Measurements from ENCODE around the gene CRIP2. TPM values are rescaled to one million over a fixed set of nuclear protein-coding genes. Genes with fewer than 3 reads are reported as not detected.

Gene CRIP2
- total and polyA plus RNA-seq, 2 of the 4 experiments (the other 2 are of a cell fraction), result 18.1 to 123 TPM

DNA sequence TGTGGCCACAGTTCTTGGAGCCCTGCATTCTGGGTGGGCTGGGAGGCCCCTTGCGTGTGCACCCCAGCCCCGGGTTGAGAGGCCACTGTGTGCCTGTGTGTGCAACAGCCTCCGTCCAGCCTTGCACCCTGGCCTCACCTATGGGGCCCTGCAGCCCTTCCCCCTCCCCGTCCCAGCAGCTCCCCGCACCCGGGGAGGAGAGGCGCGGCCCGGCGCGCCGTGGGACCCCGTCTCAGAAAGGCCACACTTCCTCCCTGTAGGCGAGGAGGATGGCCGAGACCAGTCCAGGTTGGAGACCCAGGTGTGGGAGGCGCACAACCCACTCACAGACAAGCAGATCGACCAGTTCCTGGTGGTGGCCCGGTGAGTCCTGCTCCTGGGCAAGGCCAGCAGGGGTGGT is 16.6 kb upstream of the CRIP2 start:
- H3K4ac ChIP-seq (ENCODE audit: low read depth, low read length), result no peak overlapping the region
- 100% methylated on average over 1 of the region's 18 CpGs; no CpG with 5 or more reads in 1 of the 2 experiments for WGBS, 2 experiments (ENCODE audit: extremely low coverage in 2 of 2, insufficient read length in 1 of 2)
- ATAC-seq (ENCODE audit: low read depth), result no peak

More for the DNA sequence above, 16.6 kb upstream of the CRIP2 start:
- intact Hi-C loops (cut with micrococcal nuclease), result no loop called here
- no peak overlapping the region for H2AK5ac ChIP-seq (ENCODE audit: low read depth, low read length)
- H4K20me1 ChIP-seq (ENCODE audit: insufficient read depth, low read length), result no peaks in the 10 kb centered on the region; the same call in 1 of the 2 replicates
- H3K23ac ChIP-seq (ENCODE audit: low read depth, low read length), result no peak overlapping the region
- H3K4me1 ChIP-seq (ENCODE audit: control insufficient read depth, insufficient read depth, low read length), result no peaks in the 10 kb centered on the region
- H4K91ac ChIP-seq (ENCODE audit: insufficient read depth, low read depth, low read length), result no peak overlapping the region
- no peak overlapping the region for H4K8ac ChIP-seq (ENCODE audit: low read depth in 2 of 2, low read length in 2 of 2)
- dilution Hi-C loops (cut with HindIII; ENCODE audit: low sequenced_read_pairs, unreplicated experiment), result no loop called here
- no peak overlapping the region for H2BK5ac ChIP-seq (ENCODE audit: low read depth, low read length, poor library complexity, severe bottlenecking)
- no peak overlapping the region for H3K4me3 ChIP-seq (ENCODE audit: insufficient read depth, low read depth, low read length)
- no peak overlapping the region for H2AFZ ChIP-seq (replicated peaks; ENCODE audit: low read length, poor library complexity)
- H4K5ac ChIP-seq (ENCODE audit: low read depth, low read length), result no peak overlapping the region
- no peaks in the 10 kb centered on the region for H3K9me3 ChIP-seq (ENCODE audit: control insufficient read depth, insufficient read depth, low read length)
- H3K18ac ChIP-seq (ENCODE audit: low read depth, low read length), result no peak overlapping the region
- 0 out of 4 replicates have a peak, but pooled peaks cover 0 to 5% of the 10 kb centered on the region in 2 experiments for H3K79me1 ChIP-seq (ENCODE audit: low read depth in 1 of 2, low read length in 2 of 2)
- H3K9ac ChIP-seq (ENCODE audit: low read depth, low read length), result no peak overlapping the region
- no peaks in the 10 kb centered on the region for H3K27me3 ChIP-seq (ENCODE audit: control insufficient read depth, insufficient read depth, low read length)
- no peak overlapping the region for H2BK20ac ChIP-seq (ENCODE audit: low read depth, low read length)
- H3K14ac ChIP-seq (replicated peaks; ENCODE audit: low read depth, low read length), result no peak overlapping the region
- in situ Hi-C loops (cut with MboI; ENCODE audit: low sequenced_read_pairs), result no loop called here
- peaks cover 57% of the 10 kb centered on the region for H3K36me3 ChIP-seq (ENCODE audit: control insufficient read depth, insufficient read depth, low read length)
- H3K56ac ChIP-seq (ENCODE audit: extremely low read depth, insufficient read depth, low read length), result no peak overlapping the region
- DNase-seq, result no peak
- CTCF ChIA-PET, result interaction anchor here (1.0 kb wide), 1 partner anchor 10 kb away, joined by 4 read pairs; no protein-coding TSS in a partner anchor
- H3K27ac ChIP-seq (ENCODE audit: insufficient read depth, low read length), result no peak overlapping the region
- H2AK9ac ChIP-seq (replicated peaks; ENCODE audit: low read depth, low read length, poor library complexity), result no peak overlapping the region
- H3K4me2 ChIP-seq (ENCODE audit: low read depth, low read length), result no peak overlapping the region
- POLR2A ChIA-PET (ENCODE audit: unreplicated experiment), result no interaction called here
- no peak overlapping the region for H2BK120ac ChIP-seq (ENCODE audit: low read depth, low read length)
- H2BK15ac ChIP-seq (ENCODE audit: low read depth, low read length), result no peak overlapping the region
- TF ChIP-seq MAFK (IDR thresholded peaks at IDR 0.05; ENCODE audit: low read depth, low read length) (no peak), CEBPB (IDR thresholded peaks at IDR 0.05; ENCODE audit: low read depth, low read length) (no peak), RFX5 (IDR thresholded peaks at IDR 0.05; ENCODE audit: low read depth, low read length) (no peak), FOS (IDR thresholded peaks at IDR 0.05; ENCODE audit: low read depth, low read length) (no peak), RCOR1 (IDR thresholded peaks at IDR 0.05; ENCODE audit: insufficient replicate concordance, low read length) (no peak)
- TF ChIP-seq, protein P1, sequence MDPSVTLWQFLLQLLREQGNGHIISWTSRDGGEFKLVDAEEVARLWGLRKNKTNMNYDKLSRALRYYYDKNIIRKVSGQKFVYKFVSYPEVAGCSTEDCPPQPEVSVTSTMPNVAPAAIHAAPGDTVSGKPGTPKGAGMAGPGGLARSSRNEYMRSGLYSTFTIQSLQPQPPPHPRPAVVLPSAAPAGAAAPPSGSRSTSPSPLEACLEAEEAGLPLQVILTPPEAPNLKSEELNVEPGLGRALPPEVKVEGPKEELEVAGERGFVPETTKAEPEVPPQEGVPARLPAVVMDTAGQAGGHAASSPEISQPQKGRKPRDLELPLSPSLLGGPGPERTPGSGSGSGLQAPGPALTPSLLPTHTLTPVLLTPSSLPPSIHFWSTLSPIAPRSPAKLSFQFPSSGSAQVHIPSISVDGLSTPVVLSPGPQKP (IDR thresholded peaks at IDR 0.05; ENCODE audit: borderline replicate concordance, low read depth, low read length), result no peak
- no peaks in the 10 kb centered on the region for H3K9me1 ChIP-seq (ENCODE audit: insufficient read depth, low read length)
- no TSS peak for BruUV-seq (replicated peaks)
